ENCODE results near the gene HBE1. TPM values are rescaled to one million over a fixed set of nuclear protein-coding genes. Genes with fewer than 3 reads are reported as not detected.

HBE1 gene
- total and polyA plus RNA-seq, 4 donors: not detected

- H3K27ac ChIP-seq (ENCODE audit: low read depth in 1 of 2, low read length in 2 of 2): no peak overlapping the region
- H3K27me3 ChIP-seq (ENCODE audit: control insufficient read depth in 1 of 2, insufficient read depth in 2 of 2, low read length in 1 of 2): no peaks in the 10 kb centered on the region
- H3K9me3 ChIP-seq (ENCODE audit: control insufficient read depth, low read length): no peaks in the 10 kb centered on the region
- WGBS, 2 donors: 67 to 68% methylated on average over 7 of the region's 7 CpGs
- ATAC-seq (ENCODE audit: low FRiP score) (no peak), DNase-seq (no peak)
- intact Hi-C loops (cut with DNase I): no loop called here
- no peaks in the 10 kb centered on the region for H3K4me1 ChIP-seq (ENCODE audit: control insufficient read depth in 1 of 2, insufficient read depth in 2 of 2, low read length in 2 of 2)
- no peaks in the 10 kb centered on the region for H3K36me3 ChIP-seq (ENCODE audit: control insufficient read depth in 1 of 2, insufficient read depth in 2 of 2, low read length in 1 of 2)
- H3K4me3 ChIP-seq (ENCODE audit: low read length in 2 of 2): no peak overlapping the region
Observed at GRCh38 chr11:5288108-5288905, 18.6 kb upstream of the HBE1 start.

DNA sequence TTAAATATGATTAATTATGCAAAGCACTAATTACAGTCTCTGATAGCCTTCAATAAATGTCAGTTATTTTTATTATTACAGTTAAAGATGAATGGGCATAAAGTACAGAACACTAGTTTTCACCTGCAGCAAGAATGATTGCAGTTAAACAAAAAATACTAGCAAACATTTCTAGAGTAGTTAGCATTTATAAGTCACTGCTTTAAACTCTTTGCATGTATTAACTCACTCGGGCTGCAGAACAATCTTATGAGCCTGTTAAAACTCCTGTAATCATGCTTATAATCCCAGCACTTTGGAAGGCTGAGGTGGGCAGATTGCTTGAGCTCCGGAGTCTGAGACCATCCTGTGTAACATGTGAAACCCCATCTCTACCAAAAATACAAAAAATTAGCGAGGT lies 17.2 kb upstream of the HBE1 start:
- Histone ChIP-seq H3K36me3 (ENCODE audit: control insufficient read depth in 1 of 2, insufficient read depth in 2 of 2, low read length in 1 of 2) (no peaks in the 10 kb centered on the region), H3K27ac (ENCODE audit: low read depth in 1 of 2, low read length in 2 of 2) (no peak overlapping the region), H3K4me3 (ENCODE audit: low read length in 2 of 2) (no peak overlapping the region), H3K9me3 (ENCODE audit: control insufficient read depth, low read length) (no peaks in the 10 kb centered on the region), H3K27me3 (ENCODE audit: control insufficient read depth in 1 of 2, insufficient read depth in 2 of 2, low read length in 1 of 2) (no peaks in the 10 kb centered on the region), H3K4me1 (ENCODE audit: control insufficient read depth in 1 of 2, insufficient read depth in 2 of 2, low read length in 2 of 2) (no peaks in the 10 kb centered on the region)
- intact Hi-C loops (cut with DNase I): no loop called here
- no peak for DNase-seq
- ATAC-seq (ENCODE audit: low FRiP score): no peak
- WGBS, 2 donors: 77 to 78% methylated on average over 3 of the region's 3 CpGs

DNA sequence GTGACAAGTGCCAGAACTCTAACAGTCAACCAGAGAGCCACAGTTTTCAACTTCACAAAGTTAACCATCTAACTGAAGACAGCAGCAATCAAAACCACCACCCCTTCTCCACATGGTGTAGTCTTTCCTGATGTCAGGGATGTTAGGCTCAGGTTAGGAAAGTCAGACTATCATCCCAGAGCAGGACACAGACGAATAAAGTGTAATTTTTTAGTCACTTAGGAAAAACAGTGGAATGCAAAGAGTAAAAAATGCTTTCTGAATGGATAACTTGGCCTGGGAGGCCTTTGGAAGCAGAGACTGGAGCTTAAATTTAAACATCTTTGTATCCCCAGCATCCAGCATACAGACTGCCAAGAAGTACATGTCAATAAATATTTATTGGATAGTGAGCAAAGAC lies 16.6 kb upstream of the HBE1 start:
- no peak for ATAC-seq (ENCODE audit: low FRiP score)
- H3K36me3 ChIP-seq (ENCODE audit: control insufficient read depth in 1 of 2, insufficient read depth in 2 of 2, low read length in 1 of 2): no peaks in the 10 kb centered on the region
- H3K27me3 ChIP-seq (ENCODE audit: control insufficient read depth in 1 of 2, insufficient read depth in 2 of 2, low read length in 1 of 2): no peaks in the 10 kb centered on the region
- no peak overlapping the region for H3K27ac ChIP-seq (ENCODE audit: low read depth in 1 of 2, low read length in 2 of 2)
- no peaks in the 10 kb centered on the region for H3K4me1 ChIP-seq (ENCODE audit: control insufficient read depth in 1 of 2, insufficient read depth in 2 of 2, low read length in 2 of 2)
- H3K9me3 ChIP-seq (ENCODE audit: control insufficient read depth, low read length): no peaks in the 10 kb centered on the region
- no peak overlapping the region for H3K4me3 ChIP-seq (ENCODE audit: low read length in 2 of 2)
- 11 to 23% methylated on average over 1 of the region's 1 CpG for WGBS, 2 donors
- intact Hi-C loops (cut with DNase I): no loop called here
- DNase-seq: no peak

GRCh38 chr11:5285703-5286340 lies 16.1 kb upstream of the HBE1 start:
- DNase-seq (no peak), ATAC-seq (ENCODE audit: low FRiP score) (no peak)
- H3K27me3 ChIP-seq (ENCODE audit: control insufficient read depth in 1 of 2, insufficient read depth in 2 of 2, low read length in 1 of 2): no peaks in the 10 kb centered on the region
- H3K4me3 ChIP-seq (ENCODE audit: low read length in 2 of 2): no peak overlapping the region
- H3K9me3 ChIP-seq (ENCODE audit: control insufficient read depth, low read length): no peaks in the 10 kb centered on the region
- no peak overlapping the region for H3K27ac ChIP-seq (ENCODE audit: low read depth in 1 of 2, low read length in 2 of 2)
- WGBS, 2 donors: 86% methylated on average over 4 of the region's 4 CpGs
- no peaks in the 10 kb centered on the region for H3K36me3 ChIP-seq (ENCODE audit: control insufficient read depth in 1 of 2, insufficient read depth in 2 of 2, low read length in 1 of 2)
- no peaks in the 10 kb centered on the region for H3K4me1 ChIP-seq (ENCODE audit: control insufficient read depth in 1 of 2, insufficient read depth in 2 of 2, low read length in 2 of 2)
- intact Hi-C loops (cut with DNase I): no loop called here

DNA sequence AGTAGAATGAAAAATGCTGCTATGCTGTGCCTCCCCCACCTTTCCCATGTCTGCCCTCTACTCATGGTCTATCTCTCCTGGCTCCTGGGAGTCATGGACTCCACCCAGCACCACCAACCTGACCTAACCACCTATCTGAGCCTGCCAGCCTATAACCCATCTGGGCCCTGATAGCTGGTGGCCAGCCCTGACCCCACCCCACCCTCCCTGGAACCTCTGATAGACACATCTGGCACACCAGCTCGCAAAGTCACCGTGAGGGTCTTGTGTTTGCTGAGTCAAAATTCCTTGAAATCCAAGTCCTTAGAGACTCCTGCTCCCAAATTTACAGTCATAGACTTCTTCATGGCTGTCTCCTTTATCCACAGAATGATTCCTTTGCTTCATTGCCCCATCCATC lies 14.9 kb upstream of the HBE1 start:
- intact Hi-C loops (cut with DNase I): no loop called here
- H3K9me3 ChIP-seq (ENCODE audit: control insufficient read depth, low read length): no peaks in the 10 kb centered on the region
- no peaks in the 10 kb centered on the region for H3K27me3 ChIP-seq (ENCODE audit: control insufficient read depth in 1 of 2, insufficient read depth in 2 of 2, low read length in 1 of 2)
- 72 to 87% methylated on average over 2 of the region's 2 CpGs for WGBS, 2 donors
- H3K4me3 ChIP-seq (ENCODE audit: low read length in 2 of 2): no peak overlapping the region
- H3K27ac ChIP-seq (ENCODE audit: low read depth in 1 of 2, low read length in 2 of 2): no peak overlapping the region
- no peaks in the 10 kb centered on the region for H3K4me1 ChIP-seq (ENCODE audit: control insufficient read depth in 1 of 2, insufficient read depth in 2 of 2, low read length in 2 of 2)
- H3K36me3 ChIP-seq (ENCODE audit: control insufficient read depth in 1 of 2, insufficient read depth in 2 of 2, low read length in 1 of 2): no peaks in the 10 kb centered on the region
- ATAC-seq (ENCODE audit: low FRiP score): no peak
- DNase-seq: no peak

DNA sequence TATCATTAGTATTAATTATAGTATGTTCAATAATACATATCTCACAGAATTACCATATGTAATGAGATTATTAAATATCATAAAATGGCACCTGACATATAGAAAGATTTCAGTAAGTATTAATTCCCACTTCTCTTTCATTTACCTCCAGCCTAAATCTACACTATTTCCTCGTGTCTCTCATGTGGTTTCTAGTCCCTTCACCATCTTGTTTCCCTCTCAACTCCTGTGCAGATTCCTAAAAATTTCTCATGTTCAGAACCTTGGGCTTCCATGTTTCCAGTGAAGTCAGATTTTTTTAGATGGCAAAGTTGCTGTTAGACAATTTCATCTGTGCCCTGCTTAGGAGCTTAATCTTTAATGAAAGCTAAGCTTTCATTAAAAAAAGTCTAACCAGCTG lies 14.1 kb upstream of the HBE1 start:
- Histone ChIP-seq H3K36me3 (ENCODE audit: control insufficient read depth in 1 of 2, insufficient read depth in 2 of 2, low read length in 1 of 2) (no peaks in the 10 kb centered on the region), H3K27ac (ENCODE audit: low read depth in 1 of 2, low read length in 2 of 2) (no peak overlapping the region), H3K4me1 (ENCODE audit: control insufficient read depth in 1 of 2, insufficient read depth in 2 of 2, low read length in 2 of 2) (no peaks in the 10 kb centered on the region), H3K9me3 (ENCODE audit: control insufficient read depth, low read length) (no peaks in the 10 kb centered on the region), H3K4me3 (ENCODE audit: low read length in 2 of 2) (no peak overlapping the region), H3K27me3 (ENCODE audit: control insufficient read depth in 1 of 2, insufficient read depth in 2 of 2, low read length in 1 of 2) (no peaks in the 10 kb centered on the region)
- 72 to 78% methylated on average over 1 of the region's 1 CpG for WGBS, 2 donors
- no peak for ATAC-seq (ENCODE audit: low FRiP score)
- intact Hi-C loops (cut with DNase I): no loop called here
- DNase-seq: no peak

GRCh38 chr11:5283086-5283485 lies 13.3 kb upstream of the HBE1 start:
- H3K36me3 ChIP-seq (ENCODE audit: control insufficient read depth in 1 of 2, insufficient read depth in 2 of 2, low read length in 1 of 2): no peaks in the 10 kb centered on the region
- no peaks in the 10 kb centered on the region for H3K27me3 ChIP-seq (ENCODE audit: control insufficient read depth in 1 of 2, insufficient read depth in 2 of 2, low read length in 1 of 2)
- no peaks in the 10 kb centered on the region for H3K9me3 ChIP-seq (ENCODE audit: control insufficient read depth, low read length)
- no peak overlapping the region for H3K4me3 ChIP-seq (ENCODE audit: low read length in 2 of 2)
- no peaks in the 10 kb centered on the region for H3K4me1 ChIP-seq (ENCODE audit: control insufficient read depth in 1 of 2, insufficient read depth in 2 of 2, low read length in 2 of 2)
- DNase-seq (no peak), ATAC-seq (ENCODE audit: low FRiP score) (no peak)
- no peak overlapping the region for H3K27ac ChIP-seq (ENCODE audit: low read depth in 1 of 2, low read length in 2 of 2)
- intact Hi-C loops (cut with DNase I): no loop called here
- WGBS, 2 donors: 82 to 94% methylated on average over 3 of the region's 3 CpGs

- H3K36me3 ChIP-seq (ENCODE audit: control insufficient read depth in 1 of 2, insufficient read depth in 2 of 2, low read length in 1 of 2): no peaks in the 10 kb centered on the region
- H3K9me3 ChIP-seq (ENCODE audit: control insufficient read depth, low read length): no peaks in the 10 kb centered on the region
- H3K27me3 ChIP-seq (ENCODE audit: control insufficient read depth in 1 of 2, insufficient read depth in 2 of 2, low read length in 1 of 2): no peaks in the 10 kb centered on the region
- no peaks in the 10 kb centered on the region for H3K4me1 ChIP-seq (ENCODE audit: control insufficient read depth in 1 of 2, insufficient read depth in 2 of 2, low read length in 2 of 2)
- no peak overlapping the region for H3K4me3 ChIP-seq (ENCODE audit: low read length in 2 of 2)
- intact Hi-C loops (cut with DNase I): no loop called here
- no peak for ATAC-seq (ENCODE audit: low FRiP score)
- DNase-seq: no peak
- WGBS, 2 donors: 73 to 83% methylated on average over 2 of the region's 2 CpGs
- H3K27ac ChIP-seq (ENCODE audit: low read depth in 1 of 2, low read length in 2 of 2): no peak overlapping the region
Observed at GRCh38 chr11:5282628-5283027, 12.9 kb upstream of the HBE1 start.

DNA sequence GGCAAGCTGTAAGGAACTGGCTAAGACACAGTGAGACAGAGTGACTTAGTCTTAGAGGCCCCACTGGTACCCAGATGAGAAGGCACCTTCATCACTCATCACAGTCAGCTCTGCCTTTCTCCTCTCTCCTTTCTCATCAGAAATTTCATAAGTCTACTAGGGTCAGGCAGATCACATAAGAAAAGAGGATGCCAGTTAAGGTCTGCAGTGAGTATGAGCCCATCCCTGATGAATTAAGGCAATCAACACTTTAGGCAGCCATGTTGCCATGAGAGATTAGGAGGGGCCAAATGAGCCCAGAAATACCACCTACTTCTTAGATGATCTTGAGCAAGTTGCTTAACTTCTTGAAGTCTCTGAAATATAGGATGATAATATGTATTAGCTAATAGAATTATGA lies 11.9 kb upstream of the HBE1 start:
- Histone ChIP-seq H3K9me3 (ENCODE audit: control insufficient read depth, low read length) (no peaks in the 10 kb centered on the region), H3K36me3 (ENCODE audit: control insufficient read depth in 1 of 2, insufficient read depth in 2 of 2, low read length in 1 of 2) (no peaks in the 10 kb centered on the region), H3K27ac (ENCODE audit: low read depth in 1 of 2, low read length in 2 of 2) (no peak overlapping the region), H3K4me1 (ENCODE audit: control insufficient read depth in 1 of 2, insufficient read depth in 2 of 2, low read length in 2 of 2) (no peaks in the 10 kb centered on the region), H3K4me3 (ENCODE audit: low read length in 2 of 2) (no peak overlapping the region), H3K27me3 (ENCODE audit: control insufficient read depth in 1 of 2, insufficient read depth in 2 of 2, low read length in 1 of 2) (no peaks in the 10 kb centered on the region)
- no peak for ATAC-seq (ENCODE audit: low FRiP score)
- DNase-seq: no peak
- intact Hi-C loops (cut with DNase I): no loop called here

Data from aorta (tissue), 5 donors.